Measurements from ENCODE around the gene MAP3K4. TPM values are rescaled to one million over a fixed set of nuclear protein-coding genes. Genes with fewer than 3 reads are reported as not detected.

Gene MAP3K4
- total and polyA plus RNA-seq, 2 donors from 2014 or later = 13.0 to 52.8 TPM

DNA sequence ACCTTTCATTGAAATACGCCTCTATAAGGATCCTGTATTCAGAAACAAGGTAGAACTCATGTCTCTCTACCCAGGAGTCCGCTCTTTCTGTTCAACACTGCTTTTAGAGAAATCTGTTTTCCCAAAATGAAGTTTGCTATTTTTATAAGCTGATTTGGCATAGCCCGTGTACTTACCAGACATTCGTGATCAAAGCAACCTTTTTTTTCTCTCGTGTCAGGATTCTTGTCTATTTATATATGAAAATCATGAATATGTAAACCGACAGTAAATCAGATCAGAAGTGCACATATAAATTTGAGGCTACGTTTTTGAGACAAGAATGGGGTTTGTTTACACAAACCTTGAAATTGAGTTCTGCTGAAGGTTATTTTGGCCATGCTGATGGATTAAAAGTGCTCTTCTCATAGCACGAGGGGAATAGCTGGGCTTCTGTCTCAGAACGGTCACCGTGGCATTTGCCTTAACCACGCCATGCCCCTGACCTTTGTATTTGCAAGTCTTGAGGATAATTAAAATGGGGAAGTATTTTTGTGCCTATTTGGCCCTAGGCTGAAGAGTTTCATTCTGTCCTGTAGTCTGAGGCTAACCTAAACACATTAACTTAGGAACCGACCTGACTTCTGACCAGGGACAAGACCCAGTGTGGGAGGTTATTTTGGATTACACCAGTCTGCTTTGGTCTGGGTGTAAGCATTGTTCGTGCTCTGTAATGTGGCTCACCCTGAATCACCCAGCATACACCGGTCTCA lies 118.6 kb downstream of the MAP3K4 start:
- H3K4me1 ChIP-seq (ENCODE audit: control insufficient read depth in 2 of 3, insufficient read depth in 2 of 3, low read depth in 1 of 3, low read length in 3 of 3) = no peaks in the 10 kb centered on the region
- no peak for DNase-seq

DNA sequence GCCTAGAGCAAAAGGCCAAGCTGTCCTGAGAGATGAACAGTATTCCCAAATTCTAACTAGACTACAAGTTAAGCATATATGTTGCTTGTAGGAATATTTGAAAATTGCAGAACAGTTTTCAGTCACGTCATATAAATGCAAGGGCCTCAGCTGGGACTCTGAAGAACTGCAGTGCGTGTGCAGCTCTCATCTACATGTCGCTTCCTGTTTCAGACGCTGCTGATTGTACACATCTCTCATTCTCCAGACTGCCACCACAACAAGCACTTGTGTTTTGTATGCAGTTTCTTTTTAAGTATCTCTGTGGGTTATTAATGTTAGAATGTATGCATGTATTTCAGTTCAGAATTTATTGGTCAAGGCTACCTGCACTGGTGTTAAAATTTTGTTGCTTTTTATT lies 119.7 kb downstream of the MAP3K4 start:
- no peak for FAIRE-seq
- H3K4me1 ChIP-seq (ENCODE audit: control insufficient read depth in 2 of 3, insufficient read depth in 2 of 3, low read depth in 1 of 3, low read length in 3 of 3) = no peaks in the 10 kb centered on the region
- H3K27ac ChIP-seq (ENCODE audit: low read depth in 2 of 2, low read length in 2 of 2) = no peak overlapping the region
- H3K4me3 ChIP-seq (ENCODE audit: low read length in 3 of 3) = no peak overlapping the region
- DNase-seq = no peak
- peaks cover 16 to 76% (median 40%) of the 10 kb centered on the region in 3 donors for H3K36me3 ChIP-seq (ENCODE audit: control insufficient read depth in 2 of 3, insufficient read depth in 3 of 3, low read length in 3 of 3)
- H3K27me3 ChIP-seq (ENCODE audit: control insufficient read depth, insufficient read depth, low read length) = no peaks in the 10 kb centered on the region
- H3K9me3 ChIP-seq (ENCODE audit: control insufficient read depth in 2 of 3, insufficient read depth in 1 of 3, low read length in 3 of 3) = no peaks in the 10 kb centered on the region
- intact Hi-C loops (cut with DNase I) = no loop called here
- H3K9ac ChIP-seq (ENCODE audit: low read length in 3 of 3) = no peak overlapping the region
- TF ChIP-seq, protein P1, sequence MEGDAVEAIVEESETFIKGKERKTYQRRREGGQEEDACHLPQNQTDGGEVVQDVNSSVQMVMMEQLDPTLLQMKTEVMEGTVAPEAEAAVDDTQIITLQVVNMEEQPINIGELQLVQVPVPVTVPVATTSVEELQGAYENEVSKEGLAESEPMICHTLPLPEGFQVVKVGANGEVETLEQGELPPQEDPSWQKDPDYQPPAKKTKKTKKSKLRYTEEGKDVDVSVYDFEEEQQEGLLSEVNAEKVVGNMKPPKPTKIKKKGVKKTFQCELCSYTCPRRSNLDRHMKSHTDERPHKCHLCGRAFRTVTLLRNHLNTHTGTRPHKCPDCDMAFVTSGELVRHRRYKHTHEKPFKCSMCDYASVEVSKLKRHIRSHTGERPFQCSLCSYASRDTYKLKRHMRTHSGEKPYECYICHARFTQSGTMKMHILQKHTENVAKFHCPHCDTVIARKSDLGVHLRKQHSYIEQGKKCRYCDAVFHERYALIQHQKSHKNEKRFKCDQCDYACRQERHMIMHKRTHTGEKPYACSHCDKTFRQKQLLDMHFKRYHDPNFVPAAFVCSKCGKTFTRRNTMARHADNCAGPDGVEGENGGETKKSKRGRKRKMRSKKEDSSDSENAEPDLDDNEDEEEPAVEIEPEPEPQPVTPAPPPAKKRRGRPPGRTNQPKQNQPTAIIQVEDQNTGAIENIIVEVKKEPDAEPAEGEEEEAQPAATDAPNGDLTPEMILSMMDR (IDR thresholded peaks at IDR 0.05; ENCODE audit: borderline replicate concordance, extremely low read depth, insufficient read depth) = no peak

More for the DNA sequence above, 118.6 kb downstream of the MAP3K4 start:
- peaks cover 16 to 78% (median 40%) of the 10 kb centered on the region in 3 donors for H3K36me3 ChIP-seq (ENCODE audit: control insufficient read depth in 2 of 3, insufficient read depth in 3 of 3, low read length in 3 of 3)
- H3K9me3 ChIP-seq (ENCODE audit: control insufficient read depth in 2 of 3, insufficient read depth in 1 of 3, low read length in 3 of 3) = no peaks in the 10 kb centered on the region
- no peak for FAIRE-seq
- intact Hi-C loops (cut with DNase I) = no loop called here
- H3K9ac ChIP-seq (ENCODE audit: low read length in 3 of 3) = no peak overlapping the region
- TF ChIP-seq, protein P1 (IDR thresholded peaks at IDR 0.05; ENCODE audit: borderline replicate concordance, extremely low read depth, insufficient read depth) = no peak
- H3K4me3 ChIP-seq (ENCODE audit: low read length in 3 of 3) = no peak overlapping the region
- no peak overlapping the region for H3K27ac ChIP-seq (ENCODE audit: low read depth in 2 of 2, low read length in 2 of 2)
- no peaks in the 10 kb centered on the region for H3K27me3 ChIP-seq (ENCODE audit: control insufficient read depth, insufficient read depth, low read length)

DNA sequence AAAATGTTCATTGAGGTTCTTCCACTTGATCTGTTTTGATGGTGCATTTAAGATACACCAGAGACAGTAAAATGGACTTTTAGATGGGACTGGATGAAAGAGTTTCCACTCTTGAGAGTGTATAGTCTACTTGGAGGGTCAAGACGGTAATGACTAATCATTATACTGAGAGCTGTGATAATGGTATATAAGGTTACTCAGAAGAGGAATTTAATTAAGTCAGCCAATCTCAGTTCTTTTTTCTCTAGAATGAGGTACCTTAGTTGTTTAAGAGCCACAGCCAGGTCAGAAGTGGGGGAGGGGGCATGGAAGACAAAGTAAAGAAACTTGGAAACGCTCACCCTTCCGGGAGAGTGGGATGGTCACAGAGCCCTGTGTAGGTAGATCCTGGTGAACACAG lies 123.9 kb downstream of the MAP3K4 start:
- Histone ChIP-seq H3K4me3 (ENCODE audit: low read length in 3 of 3) (no peak overlapping the region), H3K27ac (ENCODE audit: low read depth in 2 of 2, low read length in 2 of 2) (no peak overlapping the region), H3K27me3 (ENCODE audit: control insufficient read depth, insufficient read depth, low read length) (no peaks in the 10 kb centered on the region), H3K9me3 (ENCODE audit: control insufficient read depth in 2 of 3, insufficient read depth in 1 of 3, low read length in 3 of 3) (no peaks in the 10 kb centered on the region), H3K36me3 (ENCODE audit: control insufficient read depth in 2 of 3, insufficient read depth in 3 of 3, low read length in 3 of 3) (peaks cover 16 to 49% (median 21%) of the 10 kb centered on the region in 3 donors), H3K4me1 (ENCODE audit: control insufficient read depth in 2 of 3, insufficient read depth in 2 of 3, low read depth in 1 of 3, low read length in 3 of 3) (no peaks in the 10 kb centered on the region), H3K9ac (ENCODE audit: low read length in 3 of 3) (no peak overlapping the region)
- TF ChIP-seq, protein P1 (IDR thresholded peaks at IDR 0.05; ENCODE audit: borderline replicate concordance, extremely low read depth, insufficient read depth) = no peak
- intact Hi-C loops (cut with DNase I) = no loop called here
- FAIRE-seq = no peak
- no peak for DNase-seq
